Activated naive CD8-positive, alpha-beta T cell treated with anti-CD3 and anti-CD28 coated beads, Interleukin-2, amount 50 U/mL, for 24 hours (primary cell): ENCODE results near the gene FYN.
"Not testable (repeated sequence)": the region's sequence is repeated elsewhere in the genome, so short reads cannot be mapped to it uniquely, and the experiment has no call there.

Source experiments
- ATAC-seq: fragments of 150-1000 bp; cut with Tn5 transposase; one replicate; pipeline ENCODE4 v1.10.0; 2021
- DNase-seq: peaks from one replicate; pipeline ENCODE4 v3.0.0; 2021
- H3K27ac Mint-ChIP-seq: one replicate; pipeline ENCODE4 v1.8.0; 2021; ENCODE audit warnings: mild to moderate bottlenecking, mixed read lengths
- H3K27me3 Mint-ChIP-seq: one replicate; pipeline ENCODE4 v1.8.0; 2021; ENCODE audit warnings: mixed read lengths
- H3K36me3 Mint-ChIP-seq: one replicate; pipeline ENCODE4 v1.8.0; 2021; ENCODE audit warnings: low read depth, mixed read lengths
- H3K4me1 Mint-ChIP-seq: one replicate; pipeline ENCODE4 v1.8.0; 2021; ENCODE audit warnings: mixed read lengths
- H3K4me3 Mint-ChIP-seq: one replicate; pipeline ENCODE4 v1.8.0; 2021; ENCODE audit warnings: mild to moderate bottlenecking, moderate library complexity, mixed read lengths
- H3K9me3 Mint-ChIP-seq: one replicate; pipeline ENCODE4 v1.8.0; 2021; ENCODE audit warnings: mixed read lengths

The FYN gene

GRCh38 chr6:111680811-111681609 lies 192.2 kb downstream of the FYN start:
- DNase-seq, H3K4me3 Mint-ChIP-seq, H3K9me3 Mint-ChIP-seq, ATAC-seq, H3K27me3 Mint-ChIP-seq: not testable (repeated sequence)
- peaks cover 84% of the 10 kb centered on the region for H3K36me3 Mint-ChIP-seq
- H3K4me1 Mint-ChIP-seq, result peaks cover 53% of the 10 kb centered on the region
- peak overlapping the region; percentile 26 for H3K27ac Mint-ChIP-seq

GRCh38 chr6:111680015-111680712 lies 193.1 kb downstream of the FYN start:
- Mint-ChIP-seq H3K9me3 (no peaks in the 10 kb centered on the region), H3K36me3 (peaks cover 77% of the 10 kb centered on the region), H3K27me3 (no peaks in the 10 kb centered on the region), H3K27ac (peak overlapping the region; percentile 6), H3K4me3 (no peak overlapping the region), H3K4me1 (peaks cover 46% of the 10 kb centered on the region)
- DNase-seq, result no peak
- ATAC-seq, result no peak

GRCh38 chr6:111679126-111679858 lies 194.0 kb downstream of the FYN start:
- ATAC-seq (no peak), DNase-seq (no peak)
- Mint-ChIP-seq H3K27ac (peak overlapping the region; percentile 6), H3K36me3 (peaks cover 76% of the 10 kb centered on the region), H3K4me1 (peaks cover 38% of the 10 kb centered on the region), H3K4me3 (no peak overlapping the region), H3K27me3 (no peaks in the 10 kb centered on the region), H3K9me3 (no peaks in the 10 kb centered on the region)

- DNase-seq, result no peak
- H3K36me3 Mint-ChIP-seq, result peaks cover 78% of the 10 kb centered on the region
- no peaks in the 10 kb centered on the region for H3K9me3 Mint-ChIP-seq
- peaks cover 25% of the 10 kb centered on the region for H3K4me1 Mint-ChIP-seq
- no peak overlapping the region for H3K27ac Mint-ChIP-seq
- H3K4me3 Mint-ChIP-seq, result no peak overlapping the region
- ATAC-seq, result no peak
- H3K27me3 Mint-ChIP-seq, result no peaks in the 10 kb centered on the region
Observed at GRCh38 chr6:111677249-111677990, 195.8 kb downstream of the FYN start.

- H3K36me3 Mint-ChIP-seq, result peaks cover 77% of the 10 kb centered on the region
- ATAC-seq (no peak), DNase-seq (no peak)
- no peaks in the 10 kb centered on the region for H3K9me3 Mint-ChIP-seq
- H3K4me1 Mint-ChIP-seq, result peaks cover 20% of the 10 kb centered on the region
- no peak overlapping the region for H3K4me3 Mint-ChIP-seq
- H3K27me3 Mint-ChIP-seq, result no peaks in the 10 kb centered on the region
- H3K27ac Mint-ChIP-seq, result peak overlapping the region; percentile 42
Observed at GRCh38 chr6:111676383-111676782, 196.9 kb downstream of the FYN start.

GRCh38 chr6:111674883-111675282 lies 198.4 kb downstream of the FYN start:
- Mint-ChIP-seq H3K9me3 (no peaks in the 10 kb centered on the region), H3K36me3 (peaks cover 76% of the 10 kb centered on the region), H3K27ac (peak overlapping the region; percentile 15), H3K4me3 (no peak overlapping the region), H3K27me3 (no peaks in the 10 kb centered on the region), H3K4me1 (peaks cover 15% of the 10 kb centered on the region)
- ATAC-seq (no peak), DNase-seq (no peak)

GRCh38 chr6:111674413-111674812 lies 198.8 kb downstream of the FYN start:
- Mint-ChIP-seq H3K9me3 (no peaks in the 10 kb centered on the region), H3K36me3 (peaks cover 76% of the 10 kb centered on the region), H3K27ac (peak overlapping the region; percentile 31), H3K4me1 (peaks cover 11% of the 10 kb centered on the region), H3K27me3 (no peaks in the 10 kb centered on the region), H3K4me3 (no peak overlapping the region)
- ATAC-seq (no peak), DNase-seq (no peak)

GRCh38 chr6:111673937-111674336 lies 199.3 kb downstream of the FYN start:
- H3K27ac Mint-ChIP-seq, result peak overlapping the region; percentile 31
- H3K36me3 Mint-ChIP-seq, result peaks cover 75% of the 10 kb centered on the region
- ATAC-seq, result no peak

GRCh38 chr6:111673532-111673931 lies 199.7 kb downstream of the FYN start:
- DNase-seq (no peak), ATAC-seq (no peak)
- Mint-ChIP-seq H3K27me3 (no peaks in the 10 kb centered on the region), H3K36me3 (peaks cover 75% of the 10 kb centered on the region), H3K27ac (peak overlapping the region; percentile 47), H3K4me1 (peaks cover 2% of the 10 kb centered on the region), H3K9me3 (no peaks in the 10 kb centered on the region), H3K4me3 (no peak overlapping the region)

More at GRCh38 chr6:111673937-111674336, 199.3 kb downstream of the FYN start:
- DNase-seq, result no peak
- no peaks in the 10 kb centered on the region for H3K27me3 Mint-ChIP-seq
- H3K4me1 Mint-ChIP-seq, result peaks cover 6% of the 10 kb centered on the region
- no peak overlapping the region for H3K4me3 Mint-ChIP-seq
- no peaks in the 10 kb centered on the region for H3K9me3 Mint-ChIP-seq

GRCh38 chr6:111672761-111673450 lies 200.3 kb downstream of the FYN start:
- H3K27ac Mint-ChIP-seq, result peak overlapping the region; percentile 47
- H3K9me3 Mint-ChIP-seq, result no peaks in the 10 kb centered on the region
- DNase-seq (no peak), ATAC-seq (no peak)
- H3K27me3 Mint-ChIP-seq, result no peaks in the 10 kb centered on the region
- no peaks in the 10 kb centered on the region for H3K4me1 Mint-ChIP-seq
- peaks cover 77% of the 10 kb centered on the region for H3K36me3 Mint-ChIP-seq
- H3K4me3 Mint-ChIP-seq, result no peak overlapping the region

GRCh38 chr6:111669326-111669725 lies 203.9 kb downstream of the FYN start:
- Mint-ChIP-seq H3K9me3 (no peaks in the 10 kb centered on the region), H3K4me1 (peaks cover 2% of the 10 kb centered on the region), H3K4me3 (no peak overlapping the region), H3K27me3 (no peaks in the 10 kb centered on the region), H3K36me3 (peaks cover 71% of the 10 kb centered on the region), H3K27ac (peak overlapping the region; percentile 8)
- ATAC-seq (no peak), DNase-seq (no peak)

GRCh38 chr6:111668410-111668809 lies 204.8 kb downstream of the FYN start:
- Mint-ChIP-seq H3K4me1 (peaks cover 2% of the 10 kb centered on the region), H3K27me3 (no peaks in the 10 kb centered on the region), H3K4me3 (no peak overlapping the region), H3K9me3 (no peaks in the 10 kb centered on the region), H3K36me3 (peaks cover 67% of the 10 kb centered on the region), H3K27ac (peak overlapping the region; percentile 15)
- no peak for ATAC-seq
- DNase-seq, result no peak

GRCh38 chr6:111667931-111668330 lies 205.3 kb downstream of the FYN start:
- H3K4me1 Mint-ChIP-seq, result peaks cover 2% of the 10 kb centered on the region
- peak overlapping the region; percentile 15 for H3K27ac Mint-ChIP-seq
- DNase-seq, result no peak
- H3K4me3 Mint-ChIP-seq, result no peak overlapping the region
- peaks cover 65% of the 10 kb centered on the region for H3K36me3 Mint-ChIP-seq
- no peaks in the 10 kb centered on the region for H3K27me3 Mint-ChIP-seq
- no peaks in the 10 kb centered on the region for H3K9me3 Mint-ChIP-seq
- ATAC-seq, result no peak

GRCh38 chr6:111666847-111667246 lies 206.4 kb downstream of the FYN start:
- H3K27me3 Mint-ChIP-seq, result no peaks in the 10 kb centered on the region
- H3K36me3 Mint-ChIP-seq, result peaks cover 64% of the 10 kb centered on the region
- peak overlapping the region; percentile 64 for H3K27ac Mint-ChIP-seq

More at GRCh38 chr6:111666847-111667246, 206.4 kb downstream of the FYN start:
- no peak for DNase-seq
- no peak for ATAC-seq
- Mint-ChIP-seq H3K9me3 (no peaks in the 10 kb centered on the region), H3K4me1 (peaks cover 2% of the 10 kb centered on the region), H3K4me3 (no peak overlapping the region)
